Fibroblast of skin of right quadriceps (primary cell): Measurements from ENCODE around the gene RUFY4.
"Not testable (repeated sequence)": the region's sequence is repeated elsewhere in the genome, so short reads cannot be mapped to it uniquely, and the experiment has no call there.

Experiments used
- DNase-seq: peaks from one replicate; pipeline ENCODE4 v3.0.0-alpha.2; 2013

RUFY4 gene

DNA sequence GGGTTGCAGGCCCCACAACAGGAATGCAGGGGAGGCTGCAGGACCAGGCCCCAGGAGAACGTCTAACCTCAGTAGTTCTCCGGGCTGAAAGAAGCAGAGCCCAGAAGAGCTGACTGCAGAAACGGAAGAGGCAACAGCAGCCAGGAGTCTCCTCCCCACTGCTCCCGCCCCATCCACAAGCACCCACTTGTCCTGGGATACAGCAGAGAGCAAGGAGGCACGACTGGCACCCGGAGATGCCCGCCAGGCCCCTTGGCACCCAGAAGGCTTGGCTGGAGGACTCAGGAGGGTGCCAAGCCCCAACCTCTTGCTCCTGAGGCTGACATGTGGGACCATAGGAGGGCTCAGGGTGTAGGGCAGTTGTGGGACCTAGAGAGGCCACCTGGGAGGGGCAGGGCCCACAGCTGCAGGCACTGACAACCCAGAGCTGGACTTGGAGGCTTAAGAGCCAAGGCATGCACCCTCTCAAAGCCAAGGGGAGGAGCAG is 37.2 kb upstream of the RUFY4 start:
- DNase-seq: no peak

GRCh38 chr2:218032336-218033171 is 36.5 kb upstream of the RUFY4 start:
- no peak for DNase-seq

DNA sequence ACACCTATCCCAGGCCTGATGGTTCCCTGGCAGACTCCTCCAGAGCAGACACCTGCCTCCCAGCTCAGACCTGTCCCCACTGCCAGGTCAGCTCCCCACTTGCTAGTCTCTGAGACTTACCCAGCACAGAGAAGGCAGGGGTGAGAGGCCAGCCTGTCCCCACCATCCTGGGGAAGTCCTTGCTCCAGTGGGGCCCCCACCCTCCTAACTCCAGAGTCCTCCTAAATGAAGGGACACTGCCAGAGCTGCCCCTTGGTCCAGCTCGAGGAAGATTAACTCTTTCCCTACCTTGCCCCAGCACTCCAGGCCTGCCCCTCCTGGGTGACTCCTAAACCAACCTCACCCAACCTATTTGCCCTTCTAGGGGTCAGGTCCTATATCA is 35.9 kb upstream of the RUFY4 start:
- no peak for DNase-seq

- DNase-seq: no peak
Observed at GRCh38 chr2:218033590-218034496, 35.2 kb upstream of the RUFY4 start.

GRCh38 chr2:218034497-218035213 is 34.4 kb upstream of the RUFY4 start:
- DNase-seq: peak; percentile 76

GRCh38 chr2:218035463-218036100 is 33.5 kb upstream of the RUFY4 start:
- DNase-seq: no peak

- DNase-seq: no peak
Observed at GRCh38 chr2:218036371-218036770, 32.7 kb upstream of the RUFY4 start.

DNA sequence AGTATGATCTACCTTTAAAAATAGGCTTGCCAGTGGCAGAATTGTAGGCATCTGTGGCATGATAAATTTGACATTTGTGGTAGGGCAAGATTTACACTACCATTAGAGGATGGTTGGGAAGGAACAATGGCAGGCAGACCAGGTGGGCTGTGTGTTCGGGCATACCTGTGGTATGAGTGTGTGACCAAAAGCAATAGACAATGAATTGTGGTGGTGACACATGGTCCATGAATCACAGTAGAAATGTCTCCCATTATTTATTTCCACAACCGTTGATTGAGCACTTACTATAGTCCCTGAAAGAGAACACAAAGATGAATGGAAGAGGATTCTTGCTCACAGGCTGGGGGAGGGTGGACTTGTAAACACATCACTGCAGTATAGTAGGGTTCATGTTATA is 29.9 kb upstream of the RUFY4 start:
- DNase-seq: peak; percentile 34

GRCh38 chr2:218040883-218041282 is 28.2 kb upstream of the RUFY4 start:
- no peak for DNase-seq

DNA sequence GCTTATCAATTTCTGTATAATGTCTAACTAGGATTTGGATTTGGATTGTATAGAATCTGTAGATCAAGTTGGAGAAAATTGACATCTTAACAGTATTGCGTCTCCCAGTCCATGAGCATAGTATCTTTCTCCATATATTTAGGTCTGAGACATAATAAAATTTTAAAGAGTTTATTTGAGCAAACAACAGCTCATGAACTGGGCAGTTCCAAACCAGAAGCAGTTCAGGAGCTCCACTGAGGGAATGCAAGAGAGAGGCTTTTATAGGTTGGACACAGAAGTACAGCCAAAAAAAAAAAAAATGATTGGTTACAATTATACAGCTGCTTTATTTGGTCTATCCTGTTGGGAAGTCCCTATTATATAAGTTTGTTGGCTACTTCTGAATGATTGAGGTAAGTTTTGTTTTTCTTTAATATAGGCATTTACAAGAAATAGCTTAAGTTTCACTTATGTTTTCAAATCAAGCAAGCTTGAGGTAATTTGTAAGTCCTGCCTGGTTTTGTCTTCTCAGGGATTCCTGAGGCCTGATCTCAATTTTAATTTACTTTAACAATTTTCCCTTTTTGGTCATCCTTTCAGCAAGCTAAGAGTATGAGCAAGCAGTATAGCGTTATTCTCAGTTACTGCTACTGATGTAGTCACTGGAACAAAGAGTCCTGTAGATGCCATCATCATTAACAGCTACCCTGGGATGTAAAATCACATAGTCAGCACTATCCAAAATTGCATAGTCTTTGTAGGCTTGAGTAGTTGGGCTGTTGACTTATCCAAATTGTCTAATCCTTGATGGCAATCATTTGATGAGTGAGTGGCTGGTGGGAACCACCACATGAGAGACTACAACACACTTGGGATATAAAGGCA is 27.5 kb upstream of the RUFY4 start:
- DNase-seq: no peak

- DNase-seq: no peak
Observed at GRCh38 chr2:218043100-218043499, 26.0 kb upstream of the RUFY4 start.

GRCh38 chr2:218043701-218044109 is 25.3 kb upstream of the RUFY4 start:
- no peak for DNase-seq

GRCh38 chr2:218044599-218044998 is 24.5 kb upstream of the RUFY4 start:
- DNase-seq: not testable (repeated sequence)

DNA sequence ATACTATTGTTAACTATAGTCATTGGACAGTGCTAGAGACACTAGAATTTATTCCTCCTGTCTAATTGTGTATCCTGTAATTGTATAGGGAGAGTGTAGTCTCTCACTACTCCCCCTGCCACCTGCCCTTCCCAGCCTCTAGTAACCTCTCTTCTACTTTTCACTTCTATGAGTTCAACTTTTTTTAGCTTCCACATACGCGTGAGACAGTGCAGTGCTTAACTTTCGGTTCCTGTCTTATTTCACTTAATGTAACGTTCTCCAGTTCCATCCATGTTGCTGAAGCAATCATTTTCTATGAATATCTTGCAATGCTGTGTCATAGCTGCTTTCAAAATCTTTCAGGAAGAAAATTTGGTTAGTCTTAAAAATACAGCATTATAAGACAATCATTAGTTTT is 22.8 kb upstream of the RUFY4 start:
- no peak for DNase-seq

DNA sequence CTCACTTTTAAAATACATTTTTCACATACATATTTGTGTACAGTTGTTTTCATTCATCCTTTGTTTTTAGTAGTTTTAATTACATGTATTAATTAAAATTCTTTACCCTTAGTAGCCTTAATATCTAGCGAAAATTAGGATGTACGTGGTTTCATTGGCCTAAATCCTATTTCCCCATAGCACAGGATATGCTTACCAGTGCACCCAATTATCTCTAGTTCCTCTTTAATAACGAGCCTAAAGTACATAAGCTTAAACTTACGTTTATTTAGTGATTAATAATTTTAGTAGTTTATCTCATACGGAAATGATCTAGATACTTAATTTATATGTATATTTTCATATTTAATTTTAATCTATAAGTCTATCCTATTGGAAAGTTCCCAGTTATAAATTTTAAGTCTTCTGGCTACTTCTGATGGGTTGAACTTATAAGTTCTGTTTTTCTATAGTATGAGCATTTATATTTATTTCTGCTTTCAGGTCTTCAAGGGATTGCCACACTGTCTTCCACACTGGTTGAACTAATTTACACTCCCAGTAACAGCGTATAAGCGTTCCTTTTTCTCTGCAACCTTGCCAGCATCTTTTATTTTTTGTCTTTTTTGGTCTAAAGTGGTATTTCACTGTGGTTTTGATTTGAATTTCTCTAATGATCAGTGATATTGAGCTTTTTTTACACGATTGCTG is 21.4 kb upstream of the RUFY4 start:
- no peak for DNase-seq

GRCh38 chr2:218051903-218052302 is 17.1 kb upstream of the RUFY4 start:
- no peak for DNase-seq

- DNase-seq: no peak
Observed at GRCh38 chr2:218059289-218059688, 9.8 kb upstream of the RUFY4 start.

GRCh38 chr2:218060118-218060517 is 8.9 kb upstream of the RUFY4 start:
- DNase-seq: no peak

GRCh38 chr2:218060950-218061660 is 7.9 kb upstream of the RUFY4 start:
- no peak for DNase-seq

DNA sequence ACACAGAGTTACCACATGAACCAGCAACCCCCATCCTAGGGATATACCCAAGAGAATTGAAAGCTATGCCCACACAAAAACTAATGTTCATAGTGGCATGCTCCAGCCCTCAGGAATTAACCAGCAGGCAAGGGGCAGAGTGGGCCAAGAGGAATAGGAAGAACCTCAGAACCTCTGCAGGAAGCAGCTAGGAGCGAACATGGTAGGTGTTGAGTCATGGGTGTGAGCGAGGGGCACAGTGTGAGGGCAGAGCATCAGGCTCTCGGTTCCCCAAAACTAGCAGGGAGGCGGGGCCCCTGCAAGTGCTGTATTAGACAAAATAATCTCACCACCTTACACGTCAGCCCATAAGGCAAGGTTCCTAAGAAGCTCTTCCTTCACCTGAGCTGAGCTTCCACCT is 5.6 kb upstream of the RUFY4 start:
- no peak for DNase-seq
